ENCODE results near the gene RBBP8NL.

- no peak for TF ChIP-seq EZH2 (optimal IDR thresholded peaks at IDR 0.05; ENCODE audit: low read depth, low read length)
- TF ChIP-seq, protein P1, sequence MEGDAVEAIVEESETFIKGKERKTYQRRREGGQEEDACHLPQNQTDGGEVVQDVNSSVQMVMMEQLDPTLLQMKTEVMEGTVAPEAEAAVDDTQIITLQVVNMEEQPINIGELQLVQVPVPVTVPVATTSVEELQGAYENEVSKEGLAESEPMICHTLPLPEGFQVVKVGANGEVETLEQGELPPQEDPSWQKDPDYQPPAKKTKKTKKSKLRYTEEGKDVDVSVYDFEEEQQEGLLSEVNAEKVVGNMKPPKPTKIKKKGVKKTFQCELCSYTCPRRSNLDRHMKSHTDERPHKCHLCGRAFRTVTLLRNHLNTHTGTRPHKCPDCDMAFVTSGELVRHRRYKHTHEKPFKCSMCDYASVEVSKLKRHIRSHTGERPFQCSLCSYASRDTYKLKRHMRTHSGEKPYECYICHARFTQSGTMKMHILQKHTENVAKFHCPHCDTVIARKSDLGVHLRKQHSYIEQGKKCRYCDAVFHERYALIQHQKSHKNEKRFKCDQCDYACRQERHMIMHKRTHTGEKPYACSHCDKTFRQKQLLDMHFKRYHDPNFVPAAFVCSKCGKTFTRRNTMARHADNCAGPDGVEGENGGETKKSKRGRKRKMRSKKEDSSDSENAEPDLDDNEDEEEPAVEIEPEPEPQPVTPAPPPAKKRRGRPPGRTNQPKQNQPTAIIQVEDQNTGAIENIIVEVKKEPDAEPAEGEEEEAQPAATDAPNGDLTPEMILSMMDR (IDR thresholded peaks at IDR 0.05; ENCODE audit: low read length) = no peak
Measured at GRCh38 chr20:62393830-62394229, 33.5 kb downstream of the RBBP8NL start.
